ENCODE results near the gene DYNC1H1.

DYNC1H1 gene

GRCh38 chr14:102085488-102085887 is 121.1 kb downstream of the DYNC1H1 start:
- peaks cover 65% of the 10 kb centered on the region for H3K4me1 Mint-ChIP-seq (ENCODE audit: low read depth)
- peaks cover 43% of the 10 kb centered on the region for H3K36me3 Mint-ChIP-seq
- H3K9me3 Mint-ChIP-seq (ENCODE audit: low read depth) = no peaks in the 10 kb centered on the region
- peak overlapping the region; percentile 91 for H3K27ac Mint-ChIP-seq
- peak overlapping the region; percentile 94 for H3K4me3 Mint-ChIP-seq
- H3K27me3 Mint-ChIP-seq = no peaks in the 10 kb centered on the region

- H3K27me3 Mint-ChIP-seq = no peaks in the 10 kb centered on the region
- H3K4me3 Mint-ChIP-seq = peak overlapping the region; percentile 94
- peaks cover 60% of the 10 kb centered on the region for H3K4me1 Mint-ChIP-seq (ENCODE audit: low read depth)
- H3K27ac Mint-ChIP-seq = peak overlapping the region; percentile 91
- H3K36me3 Mint-ChIP-seq = peaks cover 40% of the 10 kb centered on the region
- H3K9me3 Mint-ChIP-seq (ENCODE audit: low read depth) = no peaks in the 10 kb centered on the region
These were observed 121.8 kb downstream of the DYNC1H1 start for GRCh38 chr14:102085948-102086708.

DNA sequence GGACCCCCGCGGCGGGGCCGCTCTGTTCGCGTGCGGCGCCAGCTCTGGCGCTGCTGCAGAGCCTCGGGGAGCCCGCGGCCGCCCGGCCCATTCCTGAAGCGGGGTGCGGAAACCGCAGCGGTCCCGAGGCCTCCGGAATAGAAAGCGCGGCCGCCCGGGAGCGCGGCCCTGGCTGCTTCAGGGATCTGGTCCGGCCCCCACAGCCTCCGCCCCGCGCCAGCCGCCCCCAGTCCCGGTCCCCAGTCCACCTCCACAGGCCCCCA is 122.3 kb downstream of the DYNC1H1 start:
- peak overlapping the region; percentile 81 for H3K4me3 Mint-ChIP-seq
- H3K27me3 Mint-ChIP-seq = no peaks in the 10 kb centered on the region
- peaks cover 40% of the 10 kb centered on the region for H3K36me3 Mint-ChIP-seq
- peak overlapping the region; percentile 79 for H3K27ac Mint-ChIP-seq
- no peaks in the 10 kb centered on the region for H3K9me3 Mint-ChIP-seq (ENCODE audit: low read depth)
- H3K4me1 Mint-ChIP-seq (ENCODE audit: low read depth) = peaks cover 55% of the 10 kb centered on the region

DNA sequence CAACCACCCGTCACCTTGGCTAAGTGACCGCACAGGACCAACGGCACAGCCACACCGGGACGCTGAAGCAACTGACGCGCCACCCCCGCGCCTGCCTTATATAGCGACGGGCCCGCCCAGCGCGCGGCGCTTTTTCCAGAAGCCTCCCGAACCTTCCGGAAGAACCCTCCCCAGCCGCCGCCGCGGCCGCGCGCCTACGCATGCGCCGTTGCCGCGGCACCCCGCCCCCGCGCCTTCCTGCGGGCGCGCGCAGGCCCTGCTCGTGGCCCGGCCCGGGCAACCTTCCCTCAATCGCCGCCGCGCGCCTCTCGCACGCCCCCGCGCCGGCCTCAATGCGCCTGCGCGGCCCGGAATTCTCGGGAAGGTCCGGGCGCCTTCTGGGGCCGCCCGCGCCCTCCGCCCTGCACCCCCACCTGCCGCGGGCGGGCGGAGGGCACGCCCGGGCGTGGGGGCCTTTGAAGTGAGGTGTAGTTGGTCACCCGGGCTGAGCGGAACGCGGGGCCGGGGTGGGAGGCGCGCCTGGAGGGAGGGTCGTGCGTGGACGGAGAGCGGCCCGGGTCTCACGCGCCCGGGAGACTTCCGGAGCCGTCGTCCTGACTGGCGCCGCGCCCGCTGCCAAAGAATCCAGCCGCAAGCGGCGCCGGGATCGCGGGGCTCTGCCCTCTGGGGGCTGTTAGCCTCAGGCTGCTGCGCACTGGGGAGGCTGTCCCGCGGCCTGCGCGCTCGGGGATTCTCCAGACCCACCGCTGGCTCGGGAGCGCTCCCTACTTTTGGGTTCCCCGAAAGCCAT is 122.8 kb downstream of the DYNC1H1 start, which contains the start of gene HSP90AA1:
HSP90AA1 (minus strand) TSS at position 73 of the 790 bp plus-strand sequence. CDS start 666 bp downstream, outside the sequence.
- no peaks in the 10 kb centered on the region for H3K9me3 Mint-ChIP-seq (ENCODE audit: low read depth)
- peaks cover 35% of the 10 kb centered on the region for H3K36me3 Mint-ChIP-seq
- H3K27me3 Mint-ChIP-seq = no peaks in the 10 kb centered on the region
- H3K4me1 Mint-ChIP-seq (ENCODE audit: low read depth) = peaks cover 50% of the 10 kb centered on the region
- peak within 1 kb of the TSS; percentile 94 for H3K4me3 Mint-ChIP-seq
- H3K27ac Mint-ChIP-seq = peak within 1 kb of the TSS; percentile 99

GRCh38 chr14:102087762-102088011 is 123.3 kb downstream of the DYNC1H1 start:
- Mint-ChIP-seq H3K27ac (peak overlapping the region; percentile 99), H3K4me1 (ENCODE audit: low read depth) (peaks cover 47% of the 10 kb centered on the region), H3K36me3 (peaks cover 33% of the 10 kb centered on the region), H3K9me3 (ENCODE audit: low read depth) (no peaks in the 10 kb centered on the region), H3K4me3 (peak overlapping the region; percentile 94), H3K27me3 (no peaks in the 10 kb centered on the region)

- H3K36me3 Mint-ChIP-seq = peaks cover 29% of the 10 kb centered on the region
- peak overlapping the region; percentile 99 for H3K27ac Mint-ChIP-seq
- H3K9me3 Mint-ChIP-seq (ENCODE audit: low read depth) = no peaks in the 10 kb centered on the region
- peak overlapping the region; percentile 94 for H3K4me3 Mint-ChIP-seq
- H3K4me1 Mint-ChIP-seq (ENCODE audit: low read depth) = peaks cover 41% of the 10 kb centered on the region
- no peaks in the 10 kb centered on the region for H3K27me3 Mint-ChIP-seq
These were observed 123.8 kb downstream of the DYNC1H1 start for GRCh38 chr14:102088012-102088792.

DNA sequence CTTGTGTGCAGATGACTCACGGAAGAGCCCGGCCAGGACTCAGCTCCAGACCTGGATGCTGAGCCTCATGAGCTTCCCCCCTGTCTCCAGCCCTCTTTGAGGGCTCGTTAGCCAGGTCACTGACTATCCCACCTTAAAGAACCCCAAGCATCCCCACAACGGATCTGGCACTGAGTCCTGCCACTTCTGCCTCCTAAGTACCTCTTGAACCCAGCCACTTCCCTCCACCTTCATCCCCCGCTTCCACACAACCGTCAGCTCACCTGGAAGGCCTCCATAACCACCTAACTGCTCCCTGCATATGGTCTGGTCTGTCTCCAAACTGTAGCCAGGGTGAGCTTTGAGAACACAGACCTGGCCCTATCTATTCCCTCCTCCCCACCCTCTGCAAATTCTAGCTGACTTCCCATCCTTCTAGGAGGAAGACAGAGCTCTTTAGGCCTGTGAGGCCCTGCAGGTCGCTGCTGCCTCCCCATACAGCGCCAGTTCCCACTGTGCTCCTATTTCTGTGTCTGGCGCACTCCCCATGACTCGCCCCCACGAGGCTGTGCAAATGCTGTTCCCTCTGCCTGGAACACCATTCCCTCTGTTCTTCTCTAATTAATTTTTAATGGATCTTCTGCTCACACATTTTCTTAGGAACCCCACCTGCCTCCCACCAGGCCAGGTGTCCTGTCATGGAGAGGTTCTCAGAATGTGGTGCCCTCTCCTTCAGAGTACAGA is 125.4 kb downstream of the DYNC1H1 start:
- Mint-ChIP-seq H3K36me3 (peaks cover 15% of the 10 kb centered on the region), H3K4me3 (peak overlapping the region; percentile 94), H3K27me3 (no peaks in the 10 kb centered on the region), H3K9me3 (ENCODE audit: low read depth) (no peaks in the 10 kb centered on the region), H3K4me1 (ENCODE audit: low read depth) (peaks cover 26% of the 10 kb centered on the region), H3K27ac (peak overlapping the region; percentile 99)

- H3K4me3 Mint-ChIP-seq = no peak overlapping the region
These were observed 126.3 kb downstream of the DYNC1H1 start for GRCh38 chr14:102090713-102091112.

GRCh38 chr14:102092806-102093205 is 128.4 kb downstream of the DYNC1H1 start:
- Mint-ChIP-seq H3K27ac (no peak overlapping the region), H3K27me3 (no peaks in the 10 kb centered on the region), H3K4me1 (ENCODE audit: low read depth) (peaks cover 27% of the 10 kb centered on the region), H3K9me3 (ENCODE audit: low read depth) (no peaks in the 10 kb centered on the region), H3K4me3 (no peak overlapping the region), H3K36me3 (no peaks in the 10 kb centered on the region)

More at GRCh38 chr14:102090713-102091112, 126.3 kb downstream of the DYNC1H1 start:
- H3K27me3 Mint-ChIP-seq = no peaks in the 10 kb centered on the region
- H3K36me3 Mint-ChIP-seq = peaks cover 6% of the 10 kb centered on the region
- peak overlapping the region; percentile 99 for H3K27ac Mint-ChIP-seq
- peaks cover 20% of the 10 kb centered on the region for H3K4me1 Mint-ChIP-seq (ENCODE audit: low read depth)
- no peaks in the 10 kb centered on the region for H3K9me3 Mint-ChIP-seq (ENCODE audit: low read depth)

DNA sequence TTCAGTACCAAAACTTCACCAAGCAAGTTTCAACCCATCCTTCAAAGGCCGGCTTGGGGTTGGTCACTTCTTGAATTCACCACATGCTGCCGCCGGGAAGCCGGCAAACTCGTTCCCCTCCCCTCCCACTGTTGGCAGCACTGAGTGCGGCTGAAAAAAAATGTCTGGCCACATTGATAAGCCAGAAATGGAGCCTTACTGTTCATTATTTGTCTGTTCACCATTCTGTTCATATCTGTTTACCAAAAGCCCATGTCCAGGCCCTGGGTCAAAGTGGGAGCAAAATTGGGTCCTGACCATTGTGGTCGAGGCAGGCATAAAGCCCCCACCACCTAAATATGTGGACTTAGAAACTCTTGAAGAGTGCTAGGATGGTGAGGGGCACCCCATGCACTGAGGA is 129.7 kb downstream of the DYNC1H1 start:
- Mint-ChIP-seq H3K27me3 (no peaks in the 10 kb centered on the region), H3K4me3 (no peak overlapping the region), H3K27ac (no peak overlapping the region), H3K36me3 (no peaks in the 10 kb centered on the region), H3K9me3 (ENCODE audit: low read depth) (no peaks in the 10 kb centered on the region), H3K4me1 (ENCODE audit: low read depth) (peaks cover 18% of the 10 kb centered on the region)

DNA sequence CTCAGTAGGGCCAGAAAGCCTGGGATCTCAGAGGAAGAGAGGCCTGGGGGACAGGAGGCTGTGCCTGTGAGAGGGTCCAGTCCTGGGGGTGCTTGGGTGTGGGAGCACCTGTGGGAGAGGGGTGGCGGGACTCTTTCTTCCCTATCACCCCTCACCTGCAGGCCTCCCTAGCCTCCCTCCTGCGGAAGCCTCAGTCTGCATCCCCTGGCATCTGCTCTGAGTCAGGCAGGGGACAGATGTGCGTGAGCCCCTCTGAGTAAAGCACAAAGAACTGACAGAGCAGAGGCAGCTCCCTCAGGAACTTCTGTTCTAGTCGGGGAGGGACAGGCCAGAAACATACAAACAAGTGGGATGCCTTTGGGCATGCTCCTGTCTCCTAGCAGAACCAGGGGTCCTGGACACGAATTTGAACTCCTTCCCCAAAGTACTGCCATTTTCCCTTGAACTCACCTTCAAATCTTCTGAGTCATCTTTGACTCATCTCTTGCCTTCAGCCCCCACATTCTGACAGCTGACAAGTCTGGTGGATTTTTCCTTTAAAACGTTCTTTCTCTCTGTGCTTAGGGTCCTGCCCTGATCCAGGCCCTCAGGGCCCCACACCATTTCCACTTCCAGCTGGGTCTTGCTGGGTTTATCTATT is 131.0 kb downstream of the DYNC1H1 start:
- H3K9me3 Mint-ChIP-seq (ENCODE audit: low read depth) = no peaks in the 10 kb centered on the region
- H3K27me3 Mint-ChIP-seq = no peaks in the 10 kb centered on the region
- no peak overlapping the region for H3K4me3 Mint-ChIP-seq
- H3K4me1 Mint-ChIP-seq (ENCODE audit: low read depth) = peaks cover 7% of the 10 kb centered on the region
- H3K27ac Mint-ChIP-seq = no peak overlapping the region
- no peaks in the 10 kb centered on the region for H3K36me3 Mint-ChIP-seq

DNA sequence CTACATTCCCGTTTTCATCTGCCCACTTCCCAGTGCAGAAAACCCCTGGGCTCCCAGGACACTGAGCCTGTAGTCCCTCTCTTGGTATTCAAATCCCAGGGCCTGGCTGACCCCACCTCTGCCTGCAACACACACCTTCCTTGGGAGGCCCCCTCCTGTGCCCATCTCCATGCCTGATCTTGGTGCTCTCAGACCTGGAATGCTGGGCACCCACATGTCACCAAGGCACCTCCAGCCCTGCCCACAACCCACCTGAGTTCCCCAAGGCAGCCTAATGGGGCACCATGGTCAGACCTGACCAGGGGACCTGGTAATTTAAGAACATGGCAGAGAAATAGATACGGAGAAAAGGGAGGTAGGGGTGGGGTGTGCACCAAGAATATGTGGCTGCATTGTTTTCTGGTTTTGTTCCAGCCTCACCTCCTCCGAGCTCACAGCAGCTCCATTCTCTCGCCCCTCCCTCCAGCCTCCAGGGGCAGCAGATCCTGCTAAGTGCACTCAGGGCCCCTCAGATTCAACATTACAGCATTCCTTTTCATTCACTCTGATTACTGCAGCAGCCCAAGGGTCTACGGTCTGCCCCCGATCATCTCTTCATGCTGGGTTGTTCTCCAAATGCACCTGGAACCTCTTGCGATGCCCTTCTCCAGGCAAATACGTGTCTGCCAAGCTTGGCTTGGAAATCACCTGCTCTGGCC is 131.6 kb downstream of the DYNC1H1 start:
- no peaks in the 10 kb centered on the region for H3K27me3 Mint-ChIP-seq
- H3K4me1 Mint-ChIP-seq (ENCODE audit: low read depth) = peaks cover 7% of the 10 kb centered on the region
- H3K4me3 Mint-ChIP-seq = no peak overlapping the region
- H3K9me3 Mint-ChIP-seq (ENCODE audit: low read depth) = no peaks in the 10 kb centered on the region
- no peaks in the 10 kb centered on the region for H3K36me3 Mint-ChIP-seq
- H3K27ac Mint-ChIP-seq = no peak overlapping the region

- H3K27ac Mint-ChIP-seq = no peak overlapping the region
- no peaks in the 10 kb centered on the region for H3K9me3 Mint-ChIP-seq (ENCODE audit: low read depth)
- H3K36me3 Mint-ChIP-seq = no peaks in the 10 kb centered on the region
- H3K4me3 Mint-ChIP-seq = no peak overlapping the region
- H3K27me3 Mint-ChIP-seq = no peaks in the 10 kb centered on the region
- H3K4me1 Mint-ChIP-seq (ENCODE audit: low read depth) = peaks cover 7% of the 10 kb centered on the region
These were observed 132.3 kb downstream of the DYNC1H1 start for GRCh38 chr14:102096569-102097188.

Measured in activated naive CD8-positive, alpha-beta T cell (primary cell).